OCI-LY3 (cell line): Measurements from ENCODE around the gene SLC25A26.
A peak's percentile ranks its signal among the peaks of the same experiment; 100 is the strongest.

Experiments used
- H2AFZ ChIP-seq: fragments of 200-600, 300-600 bp; shearing (Covaris generic); 2 replicates; pipeline ENCODE4 v1.6.0; 2014; ENCODE audit warnings: antibody characterized with exemption, low read depth, low read length
- H3K27ac ChIP-seq: fragments of 200-600, 300-600 bp; sonication (generic); 2 replicates; pipeline ENCODE4 v1.5.1; 2014; ENCODE audit warnings: mild to moderate bottlenecking, low read length, moderate library complexity, mixed read lengths
- H3K27me3 ChIP-seq: fragments of 200-600, 300-600 bp; sonication (generic); 2 replicates; pipeline ENCODE4 v1.6.1; 2014; ENCODE audit warnings: low read depth, low read length, mixed read lengths
- H3K36me3 ChIP-seq: fragments of 200-600, 300-600 bp; sonication (generic); replicated peaks from 2 replicates; pipeline ENCODE3; 2014; ENCODE audit warnings: low read depth, low read length, mixed read lengths
- H3K4me1 ChIP-seq: fragments of 300-600, 200-600 bp; sonication (generic); 2 replicates; pipeline ENCODE4 v1.6.1; 2014; ENCODE audit warnings: low read length, mixed read lengths
- H3K4me2 ChIP-seq: fragments of 200-600, 300-600 bp; sonication (generic); 2 replicates; pipeline ENCODE4 v1.6.1; 2014; ENCODE audit warnings: low read length, mixed read lengths
- H3K4me3 ChIP-seq: fragments of 300-600, 200-600 bp; sonication (generic); 2 replicates; pipeline ENCODE4 v1.5.1; 2014; ENCODE audit warnings: antibody characterized with exemption, mild to moderate bottlenecking, low read length, moderate library complexity
- H3K79me2 ChIP-seq: fragments of 300-600, 200-600 bp; shearing (Covaris generic); 2 replicates; pipeline ENCODE4 v1.6.1; 2014; ENCODE audit warnings: mild to moderate bottlenecking, low read length, mixed read lengths
- H3K9ac ChIP-seq: fragments of 300-600, 200-600 bp; shearing (Covaris generic); 2 replicates; pipeline ENCODE4 v1.6.0; 2014; ENCODE audit warnings: mild to moderate bottlenecking, low read length, moderate library complexity
- H3K9me3 ChIP-seq: fragments of 200-600, 300-600 bp; shearing (Covaris generic); 2 replicates; pipeline ENCODE4 v1.6.1; 2014; ENCODE audit warnings: low read length, mixed read lengths; ENCODE audit not compliant: insufficient read depth
- H4K20me1 ChIP-seq: fragments of 200-600, 300-600 bp; sonication (generic); 2 replicates; pipeline ENCODE4 v1.6.1; 2016; ENCODE audit warnings: low read length, mixed read lengths; ENCODE audit not compliant: insufficient read depth
- CTCF ChIP-seq: fragments of 200-600, 300-600 bp; sonication (generic); IDR thresholded peaks from 2 replicates; pipeline ENCODE4 v1.5.1; 2014; ENCODE audit warnings: antibody characterized with exemption, low read length, low read depth
- EZH2phosphoT487 ChIP-seq: fragments of 200-600 bp; shearing (Covaris generic); IDR thresholded peaks from 2 replicates; pipeline ENCODE4 v1.6.1; 2018; ENCODE audit warnings: antibody characterized with exemption, mixed run types, low read depth

The SLC25A26 gene

GRCh38 chr3:66394753-66395249, 174.0 kb downstream of the SLC25A26 start:
- Histone ChIP-seq H3K4me3 (no peak overlapping the region), H3K4me2 (peak overlapping the region; percentile 77), H2AFZ (no peak overlapping the region), H3K27ac (peak overlapping the region; percentile 78), H3K9me3 (no peaks in the 10 kb centered on the region), H3K4me1 (peaks cover 61% of the 10 kb centered on the region), H3K79me2 (0 out of 2 replicates have a peak, but pooled peaks cover 11% of the 10 kb centered on the region), H3K36me3 (peaks cover 70% of the 10 kb centered on the region), H4K20me1 (no peaks in the 10 kb centered on the region), H3K27me3 (no peaks in the 10 kb centered on the region), H3K9ac (no peak overlapping the region)
- TF ChIP-seq EZH2phosphoT487: no peak
- TF ChIP-seq CTCF: no peak

- no peaks in the 10 kb centered on the region for H3K9me3 ChIP-seq
- H3K79me2 ChIP-seq: 0 out of 2 replicates have a peak, but pooled peaks cover 11% of the 10 kb centered on the region
- H3K36me3 ChIP-seq: peaks cover 64% of the 10 kb centered on the region
- TF ChIP-seq EZH2phosphoT487 (no peak), CTCF (no peak)
- H3K4me2 ChIP-seq: no peak overlapping the region
- H2AFZ ChIP-seq: no peak overlapping the region
- no peaks in the 10 kb centered on the region for H4K20me1 ChIP-seq
- H3K27ac ChIP-seq: no peak overlapping the region
- no peak overlapping the region for H3K9ac ChIP-seq
- H3K27me3 ChIP-seq: no peaks in the 10 kb centered on the region
- H3K4me1 ChIP-seq: peaks cover 53% of the 10 kb centered on the region
- H3K4me3 ChIP-seq: no peak overlapping the region
Observed at GRCh38 chr3:66395635-66396034, 174.8 kb downstream of the SLC25A26 start.

GRCh38 chr3:66396161-66396760, 175.5 kb downstream of the SLC25A26 start:
- H3K4me1 ChIP-seq: peaks cover 47% of the 10 kb centered on the region
- peaks cover 57% of the 10 kb centered on the region for H3K36me3 ChIP-seq
- no peak for TF ChIP-seq EZH2phosphoT487
- no peak for TF ChIP-seq CTCF
- no peaks in the 10 kb centered on the region for H3K9me3 ChIP-seq
- no peak overlapping the region for H3K27ac ChIP-seq
- H2AFZ ChIP-seq: no peak overlapping the region
- H3K4me3 ChIP-seq: no peak overlapping the region
- H3K27me3 ChIP-seq: no peaks in the 10 kb centered on the region
- no peak overlapping the region for H3K9ac ChIP-seq
- H3K4me2 ChIP-seq: no peak overlapping the region
- no peaks in the 10 kb centered on the region for H4K20me1 ChIP-seq
- H3K79me2 ChIP-seq: 0 out of 2 replicates have a peak, but pooled peaks cover 11% of the 10 kb centered on the region

- H3K36me3 ChIP-seq: peaks cover 53% of the 10 kb centered on the region
- no peak for TF ChIP-seq CTCF
- TF ChIP-seq EZH2phosphoT487: no peak
- H3K9ac ChIP-seq: no peak overlapping the region
Observed at GRCh38 chr3:66396888-66397287, 176.1 kb downstream of the SLC25A26 start.

More at GRCh38 chr3:66396888-66397287, 176.1 kb downstream of the SLC25A26 start:
- Histone ChIP-seq H4K20me1 (no peaks in the 10 kb centered on the region), H3K9me3 (no peaks in the 10 kb centered on the region), H3K4me2 (no peak overlapping the region), H3K79me2 (0 out of 2 replicates have a peak, but pooled peaks cover 11% of the 10 kb centered on the region), H3K27ac (no peak overlapping the region), H2AFZ (no peak overlapping the region), H3K27me3 (no peaks in the 10 kb centered on the region), H3K4me3 (no peak overlapping the region), H3K4me1 (peaks cover 43% of the 10 kb centered on the region)
